ENCODE results near the gene RASSF7. TPM values are rescaled to one million over a fixed set of nuclear protein-coding genes. Genes with fewer than 3 reads are reported as not detected.

The RASSF7 gene
- total RNA-seq, 1 donor from 2014 or later, result 21.3 TPM

DNA sequence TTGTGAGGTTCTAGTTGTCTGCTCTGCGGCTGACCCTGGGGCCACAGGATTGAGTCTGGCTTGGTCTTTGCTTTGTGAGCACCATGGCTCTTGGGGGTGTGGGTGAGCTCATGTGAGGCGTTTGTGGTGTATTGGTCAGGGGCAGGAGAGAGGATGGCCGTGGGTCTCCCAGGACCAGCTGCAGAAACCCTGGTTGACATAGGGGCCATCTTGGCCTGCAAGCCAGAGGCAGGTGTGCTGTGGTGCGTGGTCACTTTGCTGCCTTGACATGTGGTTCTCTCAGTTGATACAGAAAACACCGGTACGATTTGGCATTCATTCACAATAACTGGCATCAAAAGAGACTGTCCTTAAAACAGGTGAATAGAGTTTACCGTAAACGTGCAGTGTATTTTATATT lies 26.8 kb downstream of the RASSF7 start:
- no peak for DNase-seq

DNA sequence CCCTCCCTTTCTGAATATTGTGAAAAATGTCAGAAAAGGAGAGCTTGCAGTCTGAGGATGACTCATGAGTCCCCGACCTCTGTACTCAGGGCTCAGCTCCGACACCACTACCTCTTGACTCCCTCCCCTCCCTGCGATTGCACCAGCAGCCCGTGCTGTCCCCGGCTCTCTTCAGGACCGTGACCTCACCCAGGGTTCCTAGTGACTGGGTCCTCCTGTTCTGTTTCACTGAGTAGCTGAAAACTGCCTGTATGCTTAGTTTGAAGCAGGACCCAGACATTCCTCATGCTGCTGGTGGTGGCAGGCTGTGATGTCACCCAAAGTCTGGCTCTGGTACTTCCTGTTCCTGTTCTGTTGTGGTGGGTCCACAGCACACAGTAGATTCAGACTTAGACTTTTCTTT lies 27.2 kb downstream of the RASSF7 start:
- peak; percentile 53 for DNase-seq

DNA sequence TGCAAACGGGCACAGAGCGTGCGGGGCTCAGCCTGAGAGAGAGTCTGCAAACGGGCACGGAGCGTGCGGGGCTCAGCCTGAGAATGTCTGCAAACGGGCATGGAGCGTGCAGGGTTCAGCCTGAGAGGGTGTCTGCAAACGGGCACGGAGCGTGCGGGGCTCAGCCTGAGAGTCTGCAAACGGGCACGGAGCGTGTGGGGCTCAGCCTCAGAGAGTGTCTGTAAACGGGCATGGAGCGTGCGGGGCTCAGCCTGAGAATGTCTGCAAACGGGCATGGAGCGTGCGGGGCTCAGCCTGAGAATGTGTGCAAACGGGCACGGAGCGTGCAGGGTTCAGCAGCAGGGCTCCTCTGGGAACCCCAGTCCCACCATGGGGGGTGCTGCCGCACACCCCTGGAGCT lies 29.0 kb downstream of the RASSF7 start:
- DNase-seq, result no peak

DNA sequence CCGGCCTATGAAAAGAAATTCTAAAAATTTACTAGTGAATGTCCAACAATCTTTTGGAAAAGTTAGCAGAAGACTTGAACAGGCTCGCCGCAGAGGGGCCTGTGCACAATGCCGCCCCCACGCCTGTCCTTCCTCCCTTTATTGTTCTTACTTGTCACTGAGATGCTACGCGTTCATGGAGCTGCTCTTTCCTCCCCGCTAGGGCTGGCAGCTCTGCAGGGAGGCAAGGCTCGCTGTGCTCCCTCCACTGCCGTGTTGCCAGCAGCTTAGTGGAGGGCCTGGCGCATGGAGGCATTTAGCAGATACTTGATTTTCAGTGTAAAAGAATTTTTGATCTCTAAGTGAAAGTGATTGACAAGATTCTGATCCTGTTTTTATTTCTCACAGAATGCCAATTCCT lies 30.2 kb downstream of the RASSF7 start:
- no peak for DNase-seq

DNA sequence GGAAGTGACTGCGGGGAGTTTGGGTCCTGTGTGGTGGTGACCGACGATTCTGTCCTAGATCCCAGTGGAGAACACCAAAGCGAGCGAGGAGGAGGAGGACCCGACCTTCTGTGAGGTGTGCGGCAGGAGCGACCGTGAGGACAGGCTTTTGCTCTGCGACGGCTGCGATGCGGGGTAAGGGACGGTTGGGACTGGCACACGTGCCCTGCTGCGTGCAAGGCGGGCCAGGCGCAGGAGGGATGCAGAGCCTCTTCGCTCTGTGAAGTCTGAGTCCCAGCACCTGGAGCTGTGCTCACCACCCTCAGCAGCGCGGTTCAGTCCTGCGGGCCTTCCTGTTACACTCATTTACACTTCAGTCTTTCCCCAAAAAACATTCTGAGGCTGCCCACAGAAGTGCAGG lies 31.7 kb downstream of the RASSF7 start:
- no peak for DNase-seq

DNA sequence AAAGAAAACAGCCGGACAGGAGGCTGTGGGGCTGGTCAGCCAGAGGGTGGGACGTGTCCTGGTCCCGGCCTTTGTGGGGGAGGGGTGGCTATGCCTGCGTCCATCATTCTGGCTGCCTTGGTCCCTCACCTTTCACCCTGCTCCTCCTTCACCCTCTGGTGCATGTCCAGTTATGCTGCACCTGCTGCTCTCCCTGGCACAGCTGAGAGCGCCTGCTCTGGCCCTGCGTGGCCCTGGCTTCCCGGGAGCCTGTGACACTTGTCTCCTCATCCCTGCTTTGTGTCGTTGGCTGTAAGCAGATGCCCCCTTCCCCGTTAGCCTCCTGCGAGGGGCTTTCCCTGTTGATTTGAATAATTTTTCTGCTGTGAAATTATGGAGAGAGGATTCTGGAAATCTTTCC lies 32.1 kb downstream of the RASSF7 start:
- no peak for DNase-seq

DNA sequence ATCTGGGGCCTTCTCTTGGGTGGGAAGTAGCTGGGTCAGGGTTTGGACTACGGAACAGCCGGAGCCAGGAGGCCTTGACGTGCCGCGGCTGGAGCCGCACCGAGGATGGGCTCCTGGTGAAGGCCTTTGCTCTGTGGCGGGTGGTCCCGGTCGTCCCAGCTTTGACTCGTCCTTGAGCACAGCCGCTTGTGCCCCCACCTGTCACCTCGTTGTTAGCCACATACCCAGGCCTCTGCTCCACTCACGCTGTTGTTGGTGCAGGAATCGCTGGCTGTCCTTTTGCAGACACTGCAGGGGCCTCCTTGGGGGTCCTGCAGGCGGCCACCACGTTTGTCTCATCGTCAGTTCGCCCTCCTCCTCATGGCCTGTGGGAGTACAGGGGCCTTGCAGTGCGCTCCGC lies 32.6 kb downstream of the RASSF7 start:
- no peak for DNase-seq

DNA sequence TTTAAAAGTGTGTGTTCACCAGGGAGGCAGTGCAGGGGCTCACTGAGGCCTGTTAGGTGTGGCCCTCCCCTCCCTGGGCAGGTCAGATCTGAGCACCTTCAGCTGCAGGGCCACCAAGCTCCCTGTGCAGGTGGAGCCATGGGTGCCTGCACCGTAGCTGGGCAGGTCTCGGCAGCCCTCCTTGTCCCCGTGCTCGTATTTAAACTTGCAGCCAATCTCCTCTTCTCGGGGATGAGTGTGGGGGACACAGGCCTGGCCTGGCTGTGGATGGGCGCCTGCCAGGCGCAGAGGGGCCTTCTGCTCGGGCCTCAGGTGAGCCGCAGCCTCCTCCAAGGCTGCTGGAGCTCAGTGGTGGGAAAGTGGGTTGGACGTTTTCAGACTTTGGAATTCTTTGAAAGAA lies 34.6 kb downstream of the RASSF7 start:
- no peak for DNase-seq

DNA sequence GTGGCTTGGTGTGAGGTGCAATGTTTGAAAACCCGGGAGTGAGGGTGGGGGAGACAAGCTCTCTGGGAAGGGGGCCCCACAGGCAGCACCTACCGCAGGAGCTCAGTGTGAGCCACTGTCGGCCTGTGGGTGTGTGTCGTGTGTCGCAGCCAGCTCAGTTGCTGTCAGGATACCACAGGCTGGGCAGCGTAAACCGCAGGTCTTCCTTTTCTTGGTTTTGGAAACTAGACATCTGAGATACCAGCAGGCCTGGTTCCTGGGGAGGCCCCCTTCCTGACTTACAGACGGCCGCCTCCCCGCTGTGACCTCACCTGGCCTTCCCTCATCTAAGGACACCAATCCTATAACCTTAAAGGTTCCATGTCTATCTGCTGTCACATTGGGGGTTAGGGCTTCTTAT lies 35.6 kb downstream of the RASSF7 start:
- no peak for DNase-seq

DNA sequence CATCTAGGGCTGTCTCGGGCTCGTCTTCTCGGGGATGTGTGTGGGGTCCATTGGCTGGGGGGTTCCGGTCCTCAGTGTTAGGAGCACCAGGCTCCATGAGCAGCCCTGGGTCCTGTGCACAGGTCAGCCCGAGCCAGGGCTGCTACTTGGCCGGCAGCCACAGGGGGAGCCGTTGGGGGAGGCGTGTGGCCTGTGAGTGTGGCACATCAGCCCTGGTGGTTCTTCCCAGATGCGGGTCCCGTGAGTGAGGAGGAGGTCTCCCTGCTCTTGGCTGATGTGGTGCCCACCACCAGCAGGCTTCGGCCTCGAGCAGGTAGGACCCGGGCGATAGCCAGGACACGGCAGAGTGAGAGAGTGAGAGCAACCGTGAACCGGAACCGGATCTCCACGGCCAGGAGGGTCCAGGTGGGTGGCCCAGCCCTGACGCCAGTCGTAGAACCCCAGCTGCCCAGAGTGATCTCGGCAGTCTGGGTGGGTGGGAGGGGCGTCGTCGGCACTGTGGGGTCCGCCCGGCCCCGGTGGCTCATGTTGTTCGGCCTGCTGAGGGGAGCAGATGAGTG lies 36.5 kb downstream of the RASSF7 start:
- no peak for DNase-seq

DNA sequence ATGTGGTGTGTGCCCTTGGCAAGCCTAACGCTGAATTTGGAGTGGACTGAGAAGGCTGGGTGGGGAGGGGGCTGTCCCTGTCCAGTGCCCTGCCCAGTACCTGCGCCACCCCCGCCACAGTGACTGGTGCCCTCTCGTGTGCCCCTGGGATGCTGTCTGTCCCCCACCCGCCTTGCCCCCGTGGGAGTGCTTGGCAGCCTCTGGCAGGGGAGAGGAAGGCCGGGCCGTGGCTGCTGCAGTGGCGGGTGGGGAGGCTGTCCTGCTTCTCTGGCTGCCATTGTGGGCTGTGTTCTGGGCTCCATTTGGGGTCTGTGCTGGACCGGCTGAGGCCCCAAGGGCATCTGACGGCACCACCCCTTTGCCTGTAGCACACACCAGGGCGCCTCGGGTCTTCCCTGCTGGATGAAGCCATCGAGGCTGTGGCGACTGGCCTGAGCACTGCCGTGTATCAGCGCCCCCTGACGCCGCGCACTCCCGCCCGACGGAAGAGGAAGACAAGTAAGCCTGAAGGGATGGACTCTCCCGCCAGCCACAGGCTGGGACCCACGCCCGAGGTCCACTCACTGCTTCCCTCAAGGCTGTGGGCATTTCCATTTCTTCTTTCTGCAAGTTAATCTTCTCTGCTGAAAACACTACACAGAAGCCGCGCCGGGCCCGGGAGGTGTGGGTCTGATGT lies 37.4 kb downstream of the RASSF7 start:
- DNase-seq, result no peak

DNA sequence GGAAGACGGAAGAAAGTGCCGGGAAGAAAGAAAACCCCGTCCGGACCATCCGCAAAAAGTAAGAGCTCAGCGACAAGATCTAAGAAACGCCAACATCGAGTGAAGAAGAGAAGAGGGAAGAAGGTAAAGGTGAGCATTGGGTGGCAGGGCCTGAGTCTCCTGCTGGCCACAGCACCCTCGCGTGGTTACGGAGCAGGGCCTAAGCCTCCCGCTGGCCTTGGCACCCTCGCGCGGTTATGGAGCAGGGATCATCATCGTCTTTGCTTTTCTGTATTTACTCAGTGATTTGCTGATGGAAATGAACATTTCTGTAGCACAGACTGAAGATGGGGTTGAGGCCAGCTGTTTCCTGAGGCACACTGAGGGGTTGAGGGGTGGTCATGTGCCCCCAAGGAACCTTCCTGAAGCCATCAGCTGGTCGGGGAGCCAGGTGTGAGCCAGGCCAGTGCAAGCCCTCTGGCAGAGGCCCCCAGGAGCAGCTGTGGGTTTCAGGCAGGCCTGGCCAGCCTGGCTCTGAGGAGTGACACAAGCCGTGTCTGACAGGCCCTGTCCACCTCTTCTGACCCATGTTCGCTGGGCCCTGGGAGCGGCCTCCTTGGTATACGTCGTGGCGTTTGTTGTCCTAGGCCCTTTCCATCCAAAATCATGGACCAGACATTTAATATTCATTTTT lies 40.9 kb downstream of the RASSF7 start:
- no peak for DNase-seq

DNA sequence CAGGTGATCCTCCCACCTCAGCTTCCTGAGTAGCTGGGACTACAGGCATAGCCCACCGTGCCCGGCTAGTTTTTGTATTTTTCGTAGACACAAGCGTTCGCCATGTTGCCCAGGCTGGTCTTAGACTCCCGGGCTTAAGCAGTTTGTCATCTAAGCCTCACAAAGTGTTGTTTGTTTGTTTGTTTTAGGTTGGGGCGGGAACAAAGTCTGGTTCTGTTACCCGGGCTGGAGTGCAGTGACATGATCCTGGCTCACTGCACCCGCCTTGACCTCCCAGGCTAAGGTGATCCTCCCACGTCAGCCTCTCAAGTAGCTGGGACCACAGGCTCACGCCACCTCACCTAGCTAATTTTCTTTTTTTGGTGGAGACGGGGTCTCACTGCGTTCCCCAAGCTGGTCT lies 42.4 kb downstream of the RASSF7 start:
- DNase-seq, result no peak

DNA sequence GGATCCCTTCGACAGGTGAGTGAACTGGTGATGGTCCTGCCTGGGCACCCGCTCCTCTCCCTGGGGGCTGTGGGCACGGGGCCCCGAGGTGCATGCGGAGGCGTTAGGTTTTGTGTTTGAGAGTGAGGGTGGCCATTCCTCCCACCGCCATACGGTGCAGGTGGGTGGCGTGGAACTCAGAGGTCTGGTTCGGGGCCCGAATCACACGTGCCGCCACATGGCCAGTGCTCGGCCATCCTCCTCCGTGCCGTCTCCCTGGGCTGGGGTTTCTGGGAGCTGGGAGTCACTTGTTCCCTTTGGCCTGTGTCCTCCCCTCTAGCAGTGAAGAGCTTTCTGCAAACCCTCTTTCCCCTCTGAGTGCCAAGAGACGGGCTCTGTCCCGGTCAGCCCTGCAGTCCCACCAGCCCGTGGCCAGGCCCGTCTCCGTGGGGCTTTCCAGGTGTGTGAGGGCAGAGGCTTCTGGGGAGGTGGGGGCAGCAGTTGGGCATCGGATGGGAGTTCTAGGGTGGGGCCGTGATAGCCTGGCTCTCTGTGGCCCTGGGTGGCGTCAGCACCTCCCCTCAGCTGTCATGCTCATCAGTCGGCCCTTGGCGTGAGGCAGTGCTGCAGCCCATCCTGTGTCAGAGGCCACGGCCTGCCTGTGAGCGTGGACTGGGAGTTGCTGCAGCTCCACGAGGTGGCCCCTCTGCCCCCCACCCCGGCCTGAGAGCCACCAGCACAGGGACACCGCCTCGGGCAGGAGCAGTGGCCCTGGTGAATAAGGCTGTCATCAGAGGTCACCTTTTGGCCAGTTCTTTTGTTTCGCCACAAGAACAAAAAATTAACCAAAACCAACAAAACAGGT lies 44.7 kb downstream of the RASSF7 start:
- no peak for DNase-seq

DNA sequence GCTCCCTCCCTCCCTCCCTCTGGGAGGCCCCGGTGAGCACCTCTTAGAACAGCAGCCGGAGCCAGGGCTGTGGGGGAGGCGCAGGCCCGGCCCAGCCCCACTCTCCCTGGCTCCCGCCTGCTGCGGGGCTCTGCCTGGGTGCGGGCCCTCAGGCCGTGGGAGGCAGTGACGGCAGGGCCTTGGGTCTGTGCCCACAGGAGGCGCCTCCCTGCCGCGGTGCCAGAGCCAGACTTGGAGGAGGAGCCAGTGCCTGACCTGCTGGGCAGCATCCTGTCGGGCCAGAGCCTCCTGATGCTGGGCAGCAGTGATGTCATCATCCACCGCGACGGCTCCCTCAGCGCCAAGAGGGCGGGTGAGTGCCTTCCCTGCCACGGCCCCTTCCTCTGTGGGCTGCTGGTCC lies 45.5 kb downstream of the RASSF7 start:
- peak; percentile 31 for DNase-seq

DNA sequence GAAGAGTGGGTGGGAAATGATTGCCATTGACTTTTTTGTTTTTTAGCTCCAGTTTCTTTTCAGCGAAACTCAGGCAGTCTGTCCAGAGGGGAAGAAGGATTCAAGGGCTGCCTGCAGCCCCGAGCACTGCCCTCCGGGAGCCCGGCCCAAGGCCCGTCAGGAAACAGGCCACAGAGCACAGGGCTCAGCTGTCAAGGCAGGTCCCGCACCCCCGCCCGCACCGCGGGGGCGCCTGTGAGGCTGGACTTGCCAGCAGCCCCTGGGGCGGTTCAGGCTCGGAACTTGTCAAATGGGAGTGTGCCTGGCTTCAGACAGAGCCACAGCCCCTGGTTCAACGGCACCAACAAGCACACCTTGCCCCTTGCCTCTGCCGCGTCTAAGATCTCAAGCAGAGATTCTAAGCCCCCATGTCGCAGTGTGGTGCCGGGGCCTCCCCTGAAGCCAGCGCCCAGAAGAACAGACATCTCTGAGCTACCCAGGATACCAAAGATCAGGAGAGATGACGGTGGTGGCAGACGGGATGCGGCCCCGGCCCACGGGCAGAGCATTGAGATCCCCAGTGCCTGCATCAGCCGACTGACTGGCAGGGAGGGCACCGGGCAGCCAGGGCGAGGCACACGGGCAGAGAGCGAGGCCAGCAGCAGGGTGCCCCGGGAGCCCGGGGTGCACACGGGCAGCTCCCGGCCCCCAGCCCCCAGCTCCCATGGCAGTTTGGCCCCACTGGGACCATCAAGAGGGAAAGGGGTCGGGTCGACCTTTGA lies 46.4 kb downstream of the RASSF7 start:
- no peak for DNase-seq

DNA sequence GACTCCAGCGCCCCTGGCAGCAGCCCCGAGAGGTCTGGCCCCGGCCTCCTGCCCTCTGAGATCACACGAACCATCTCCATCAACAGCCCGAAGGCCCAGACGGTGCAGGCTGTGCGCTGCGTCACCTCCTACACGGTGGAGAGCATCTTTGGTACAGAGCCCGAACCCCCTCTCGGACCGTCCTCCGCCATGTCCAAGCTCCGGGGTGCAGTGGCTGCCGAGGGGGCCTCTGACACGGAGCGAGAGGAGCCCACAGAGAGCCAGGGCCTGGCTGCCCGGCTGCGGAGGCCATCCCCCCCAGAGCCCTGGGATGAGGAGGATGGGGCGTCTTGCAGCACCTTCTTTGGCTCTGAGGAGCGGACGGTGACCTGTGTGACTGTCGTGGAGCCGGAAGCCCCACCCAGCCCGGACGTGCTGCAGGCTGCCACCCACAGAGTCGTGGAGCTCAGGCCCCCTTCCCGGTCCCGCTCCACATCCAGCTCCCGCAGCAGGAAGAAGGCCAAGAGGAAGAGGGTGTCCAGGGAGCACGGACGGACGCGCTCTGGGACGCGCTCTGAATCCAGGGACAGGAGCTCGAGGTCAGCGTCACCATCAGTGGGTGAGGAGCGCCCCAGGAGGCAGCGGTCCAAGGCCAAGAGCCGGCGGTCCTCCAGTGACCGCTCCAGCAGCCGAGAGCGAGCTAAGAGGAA lies 47.3 kb downstream of the RASSF7 start:
- no peak for DNase-seq

DNA sequence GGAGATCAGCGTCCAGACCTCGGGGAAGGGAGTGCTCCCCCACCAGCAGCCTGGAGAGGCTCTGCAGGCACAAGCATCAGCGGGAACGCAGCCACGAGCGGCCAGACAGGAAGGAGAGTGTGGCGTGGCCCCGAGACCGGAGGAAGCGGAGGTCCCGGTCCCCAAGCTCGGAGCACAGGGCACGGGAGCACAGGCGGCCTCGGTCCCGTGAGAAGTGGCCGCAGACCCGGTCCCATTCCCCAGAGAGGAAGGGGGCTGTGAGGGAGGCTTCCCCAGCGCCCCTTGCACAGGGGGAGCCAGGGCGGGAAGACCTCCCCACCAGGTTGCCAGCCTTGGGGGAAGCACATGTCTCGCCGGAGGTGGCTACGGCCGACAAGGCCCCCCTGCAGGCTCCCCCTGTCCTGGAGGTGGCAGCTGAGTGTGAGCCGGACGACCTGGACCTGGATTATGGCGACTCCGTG lies 48.1 kb downstream of the RASSF7 start:
- DNase-seq, result no peak

DNA sequence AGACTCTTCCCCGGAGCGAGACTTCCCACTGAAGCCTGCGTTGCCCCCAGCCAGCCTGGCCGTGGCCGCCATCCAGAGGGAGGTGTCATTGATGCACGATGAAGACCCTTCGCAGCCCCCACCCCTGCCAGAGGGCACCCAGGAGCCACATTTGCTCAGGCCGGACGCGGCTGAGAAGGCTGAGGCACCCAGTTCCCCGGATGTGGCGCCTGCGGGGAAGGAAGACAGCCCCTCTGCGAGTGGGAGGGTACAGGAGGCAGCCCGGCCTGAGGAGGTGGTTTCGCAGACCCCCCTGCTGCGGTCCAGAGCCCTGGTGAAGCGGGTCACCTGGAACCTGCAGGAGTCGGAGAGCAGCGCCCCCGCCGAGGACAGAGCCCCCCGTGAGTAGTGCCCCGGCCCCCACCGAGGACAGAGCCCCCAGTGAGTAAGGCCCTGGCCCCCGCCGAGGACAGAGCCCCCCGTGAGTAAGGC lies 48.6 kb downstream of the RASSF7 start:
- no peak for DNase-seq

DNA sequence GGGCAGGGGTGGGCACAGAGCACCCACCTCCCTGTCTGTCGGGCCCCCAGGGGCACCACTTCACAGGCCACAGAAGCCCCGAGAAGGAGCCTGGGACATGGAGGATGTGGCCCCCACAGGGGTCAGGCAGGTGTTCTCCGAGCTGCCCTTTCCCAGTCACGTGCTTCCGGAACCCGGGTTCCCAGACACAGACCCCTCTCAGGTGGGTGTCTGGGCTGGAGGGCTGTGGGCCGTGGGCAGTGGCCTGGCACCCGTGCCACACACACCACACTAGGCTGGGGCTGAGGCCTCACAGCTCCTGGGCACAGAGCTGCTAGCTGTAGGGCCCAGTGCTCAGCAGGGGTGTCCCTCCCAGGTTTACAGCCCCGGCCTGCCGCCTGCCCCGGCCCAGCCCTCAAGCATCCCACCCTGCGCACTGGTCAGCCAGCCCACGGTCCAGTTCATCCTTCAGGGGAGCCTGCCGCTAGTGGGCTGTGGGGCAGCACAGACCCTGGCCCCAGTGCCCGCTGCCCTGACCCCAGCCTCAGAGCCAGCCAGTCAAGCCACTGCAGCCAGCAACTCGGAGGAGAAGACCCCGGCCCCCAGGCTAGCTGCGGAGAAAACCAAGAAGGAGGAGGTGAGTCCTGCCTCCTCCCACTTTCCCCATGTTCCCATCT lies 49.5 kb downstream of the RASSF7 start:
- no peak for DNase-seq

Measured in dermis blood vessel endothelial cell (primary cell).